RWPE1 (cell line): ENCODE results near the gene SLC9A7.

Source experiments
- CTCF ChIA-PET: fragments of 350-600 bp; sonication (Branson Sonifier 250); formaldehyde crosslinking; extraction: SDS; loops from one replicate; lab custom pipeline; 2021; lab: Yijun Ruan, JAX
- POLR2A ChIA-PET: fragments of 400-600 bp; formaldehyde crosslinking; extraction: SDS; loops from one replicate; lab custom pipeline; 2020; ENCODE audit warnings: antibody characterized with exemption; ENCODE audit not compliant: low non-redundant PET; lab: Yijun Ruan, JAX
- DNase-seq: peaks from one replicate; pipeline ENCODE4 v3.0.0; 2012; ENCODE audit warnings: low spot score
- H3K27ac ChIP-seq: fragments of 450-650 bp; 2 replicates; pipeline ENCODE4 v1.5.1; 2017
- CTCF ChIP-seq: fragments of 450-650 bp; conservative IDR thresholded peaks from 2 replicates; pipeline ENCODE4 v1.5.1; 2017; ENCODE audit warnings: low read depth, mild to moderate bottlenecking

The SLC9A7 gene

GRCh38 chrX:46683048-46683447 lies 75.9 kb downstream of the SLC9A7 start:
- ChIA-PET POLR2A (no interaction called here), CTCF (no interaction called here)
- H3K27ac ChIP-seq = no peak overlapping the region
- no peak for TF ChIP-seq CTCF
- DNase-seq = no peak

GRCh38 chrX:46681849-46682248 lies 77.1 kb downstream of the SLC9A7 start:
- POLR2A ChIA-PET = no interaction called here
- TF ChIP-seq CTCF = no peak
- no peak overlapping the region for H3K27ac ChIP-seq
- CTCF ChIA-PET = no interaction called here
- DNase-seq = no peak

GRCh38 chrX:46678232-46678631 lies 80.7 kb downstream of the SLC9A7 start:
- no peak for DNase-seq
- H3K27ac ChIP-seq = no peak overlapping the region
- TF ChIP-seq CTCF = no peak
- CTCF ChIA-PET = interaction anchor here (0.6 kb wide), 2 partner anchors 11 to 29 kb away, joined by 3 read pairs; no protein-coding TSS in a partner anchor
- POLR2A ChIA-PET = no interaction called here

GRCh38 chrX:46676399-46677356 lies 82.2 kb downstream of the SLC9A7 start:
- CTCF ChIA-PET = no interaction called here
- no peak for DNase-seq
- no peak for TF ChIP-seq CTCF
- no peak overlapping the region for H3K27ac ChIP-seq
- POLR2A ChIA-PET = no interaction called here

- POLR2A ChIA-PET = no interaction called here
- DNase-seq = no peak
- H3K27ac ChIP-seq = no peak overlapping the region
- CTCF ChIA-PET = no interaction called here
- no peak for TF ChIP-seq CTCF
These were observed 85.1 kb downstream of the SLC9A7 start for GRCh38 chrX:46673620-46674359.

GRCh38 chrX:46670316-46670715 lies 88.6 kb downstream of the SLC9A7 start:
- TF ChIP-seq CTCF = no peak
- POLR2A ChIA-PET = no interaction called here
- no peak for DNase-seq
- CTCF ChIA-PET = no interaction called here
- no peak overlapping the region for H3K27ac ChIP-seq
